ENCODE measurements around the gene MTARC1. TPM values are rescaled to one million over a fixed set of nuclear protein-coding genes. Genes with fewer than 3 reads are reported as not detected.

MTARC1 gene
- total and polyA plus RNA-seq, 2 of the 4 experiments (the other 2 are of a cell fraction), result 0.18 to 0.55 TPM

- H4K91ac ChIP-seq (ENCODE audit: insufficient read depth, low read depth, low read length), result no peak overlapping the region
- in situ Hi-C loops (cut with MboI; ENCODE audit: low sequenced_read_pairs), result no loop called here
- no peak overlapping the region for H3K56ac ChIP-seq (ENCODE audit: extremely low read depth, insufficient read depth, low read length)
- no peak overlapping the region for H3K14ac ChIP-seq (replicated peaks; ENCODE audit: low read depth, low read length)
- DNase-seq (no peak), ATAC-seq (ENCODE audit: low read depth) (no peak)
- H2BK5ac ChIP-seq (ENCODE audit: low read depth, low read length, poor library complexity, severe bottlenecking), result no peak overlapping the region
- dilution Hi-C loops (cut with HindIII; ENCODE audit: low sequenced_read_pairs, unreplicated experiment), result no loop called here
- no peak overlapping the region for H3K27ac ChIP-seq (ENCODE audit: insufficient read depth, low read length)
- no peaks in the 10 kb centered on the region for H3K79me1 ChIP-seq (ENCODE audit: low read depth in 1 of 2, low read length in 2 of 2)
- TF ChIP-seq CHD1 (IDR thresholded peaks at IDR 0.05; ENCODE audit: low read depth, low read length), result no peak
- no peak for TF ChIP-seq BHLHE40 (IDR thresholded peaks at IDR 0.05; ENCODE audit: low read depth, low read length)
- no peak for TF ChIP-seq CTCF (conservative IDR thresholded peaks at IDR 0.05; ENCODE audit: low read depth, low read length)
- TF ChIP-seq MAFK (IDR thresholded peaks at IDR 0.05; ENCODE audit: low read depth, low read length), result no peak
- no peak for TF ChIP-seq RAD21 (IDR thresholded peaks at IDR 0.05; ENCODE audit: low read length)
- TF ChIP-seq SMC3 (IDR thresholded peaks at IDR 0.05; ENCODE audit: low read depth, low read length), result no peak
- no peak for TF ChIP-seq CEBPB (IDR thresholded peaks at IDR 0.05; ENCODE audit: low read depth, low read length)
- TF ChIP-seq RFX5 (IDR thresholded peaks at IDR 0.05; ENCODE audit: low read depth, low read length), result no peak
- TF ChIP-seq NFE2L2 (IDR thresholded peaks at IDR 0.05; ENCODE audit: low read depth, low read length), result no peak
- TF ChIP-seq RCOR1 (IDR thresholded peaks at IDR 0.05; ENCODE audit: insufficient replicate concordance, low read length), result no peak
- TF ChIP-seq ELK1 (IDR thresholded peaks at IDR 0.05; ENCODE audit: borderline replicate concordance, low read depth, low read length), result no peak
- no peak for TF ChIP-seq POLR2A (IDR thresholded peaks at IDR 0.05; ENCODE audit: low read depth, low read length)
- no peak for TF ChIP-seq FOS (IDR thresholded peaks at IDR 0.05; ENCODE audit: low read depth, low read length)
- no peak for TF ChIP-seq MAZ (IDR thresholded peaks at IDR 0.05; ENCODE audit: borderline replicate concordance, low read depth, low read length)
- TF ChIP-seq USF2 (IDR thresholded peaks at IDR 0.05; ENCODE audit: low read depth, low read length), result no peak
- no peak for TF ChIP-seq MXI1 (IDR thresholded peaks at IDR 0.05; ENCODE audit: borderline replicate concordance, low read depth, low read length)
- no peaks in the 10 kb centered on the region for H3K9me1 ChIP-seq (ENCODE audit: insufficient read depth, low read length)
- ChIA-PET POLR2A (ENCODE audit: unreplicated experiment) (interaction anchor here (0.6 kb wide), 1 partner anchor 620 kb away, joined by 3 read pairs; no protein-coding TSS in a partner anchor), CTCF (interaction anchor here (2.4 kb wide), 1 partner anchor 11 kb away, joined by 11 read pairs; no protein-coding TSS in a partner anchor)
- no peak overlapping the region for H2BK20ac ChIP-seq (ENCODE audit: low read depth, low read length)
- H2AFZ ChIP-seq (replicated peaks; ENCODE audit: low read length, poor library complexity), result peak overlapping the region; percentile 69
- no peak overlapping the region for H2BK120ac ChIP-seq (ENCODE audit: low read depth, low read length)
- no TSS peak for BruUV-seq (replicated peaks)
- H3K9me3 ChIP-seq (ENCODE audit: control insufficient read depth, insufficient read depth, low read length), result no peaks in the 10 kb centered on the region
- WGBS, 2 experiments (ENCODE audit: extremely low coverage in 2 of 2, insufficient read length in 1 of 2), result 0% methylated on average over 7 of the region's 32 CpGs; no CpG with 5 or more reads in 1 of the 2 experiments
- no peaks in the 10 kb centered on the region for H3K36me3 ChIP-seq (ENCODE audit: control insufficient read depth, insufficient read depth, low read length)
- H4K5ac ChIP-seq (ENCODE audit: low read depth, low read length), result no peak overlapping the region
- no peak overlapping the region for H3K9ac ChIP-seq (ENCODE audit: low read depth, low read length)
- H4K20me1 ChIP-seq (ENCODE audit: insufficient read depth, low read length), result no peaks in the 10 kb centered on the region
- H3K23ac ChIP-seq (ENCODE audit: low read depth, low read length), result no peak overlapping the region
- no peaks in the 10 kb centered on the region; the same call in 1 of the 2 replicates for H3K27me3 ChIP-seq (ENCODE audit: control insufficient read depth, insufficient read depth, low read length)
- H3K18ac ChIP-seq (ENCODE audit: low read depth, low read length), result no peak overlapping the region
- peak overlapping the region; percentile 16 for H3K4me3 ChIP-seq (ENCODE audit: insufficient read depth, low read depth, low read length)
- H2AK9ac ChIP-seq (replicated peaks; ENCODE audit: low read depth, low read length, poor library complexity), result no peak overlapping the region
- H3K4ac ChIP-seq (ENCODE audit: low read depth, low read length), result no peak overlapping the region
- no peak overlapping the region for H2AK5ac ChIP-seq (ENCODE audit: low read depth, low read length)
- peak overlapping the region; percentile 23; the same call in 1 of the 2 replicates for H3K4me2 ChIP-seq (ENCODE audit: low read depth, low read length)
- H3K4me1 ChIP-seq (ENCODE audit: control insufficient read depth, insufficient read depth, low read length), result no peaks in the 10 kb centered on the region
- no peak overlapping the region for H2BK15ac ChIP-seq (ENCODE audit: low read depth, low read length)
- intact Hi-C loops (cut with micrococcal nuclease), result no loop called here
- H4K8ac ChIP-seq (ENCODE audit: low read depth in 2 of 2, low read length in 2 of 2), result no peak overlapping the region
These were observed 431 bp downstream of the MTARC1 start for GRCh38 chr1:220787069-220787619.

Measured in IMR-90 (cell line).